HepG2 (cell line): ENCODE data around the gene TMEM258. TPM values are rescaled to one million over a fixed set of nuclear protein-coding genes. Genes with fewer than 3 reads are reported as not detected.

ENCODE experiments used
- DRAP1 ChIP-seq: IDR thresholded peaks from 2 replicates; pipeline ENCODE4 v1.6.1; 2016; ENCODE audit warnings: missing genetic modification reagents, missing compliant biosample characterization
- GABPA ChIP-seq, 2 experiments: IDR thresholded peaks; 2 replicates each; pipeline ENCODE4 v1.6.1; 2011 to 2016; ENCODE audit warnings: low read depth in 2 of 2, low read length in 1 of 2, missing biosample characterization in 1 of 2, missing genetic modification characterization in 1 of 2
- GZF1 ChIP-seq: sonication (generic); formaldehyde crosslinking; IDR thresholded peaks from 2 replicates; pipeline ENCODE4 v1.5.1; 2020; ENCODE audit warnings: mild to moderate bottlenecking, missing genetic modification reagents
- JUNB ChIP-seq: sonication (generic); formaldehyde crosslinking; IDR thresholded peaks from 2 replicates; pipeline ENCODE4 v1.8.0; 2022; ENCODE audit warnings: missing genetic modification reagents, mild to moderate bottlenecking, borderline replicate concordance
- MYC ChIP-seq: sonication (generic); formaldehyde crosslinking; IDR thresholded peaks from 2 replicates; pipeline ENCODE4 v1.9.0; 2021; ENCODE audit warnings: missing genetic modification reagents, borderline replicate concordance
- NR2F2 ChIP-seq: IDR thresholded peaks from 2 replicates; pipeline ENCODE4 v1.6.1; 2012; ENCODE audit warnings: low read depth, inconsistent platforms, borderline replicate concordance
- RFX1 ChIP-seq: fragments of 450-650 bp; IDR thresholded peaks from 2 replicates; pipeline ENCODE4 v1.6.1; 2017
- SAP130 ChIP-seq: IDR thresholded peaks from 2 replicates; pipeline ENCODE4 v1.6.1; 2016; ENCODE audit warnings: low read depth
- ZBTB7B ChIP-seq: sonication (generic); formaldehyde crosslinking; IDR thresholded peaks from 2 replicates; pipeline ENCODE4 v1.4.0; 2020; ENCODE audit warnings: missing genetic modification reagents
- ZNF589 ChIP-seq: sonication (generic); formaldehyde crosslinking; conservative IDR thresholded peaks from 2 replicates; pipeline ENCODE4 v1.8.0; 2022; ENCODE audit warnings: mild to moderate bottlenecking, moderate library complexity, missing genetic modification reagents
- ZNF747 ChIP-seq: sonication (generic); formaldehyde crosslinking; IDR thresholded peaks from 2 replicates; pipeline ENCODE4 v1.8.1; 2023; ENCODE audit warnings: missing genetic modification reagents, mild to moderate bottlenecking, borderline replicate concordance
- ZNF768 ChIP-seq: sonication (generic); formaldehyde crosslinking; IDR thresholded peaks from 2 replicates; pipeline ENCODE4 v1.4.0; 2020; ENCODE audit warnings: missing genetic modification reagents
- polyA plus RNA-seq, 8 experiments: library from polyadenylated mRNA; depleted of rRNA in 3 of 8; stranded (reverse) in 7 of 8; unstranded in 1 of 8; fragments of >200 nt; fragmentation: Illumina TruSeq in 4 of 8; extraction: Trizol in 4 of 8; gene quantifications; 2 replicates each; pipeline versions ENCODE4 v1.2.1 to v1.2.3, GENCODE V29; 2011 to 2016; ENCODE audit warnings: low read depth in 4 of 8, missing spikeins in 1 of 8, mixed read lengths in 1 of 8; ENCODE audit not compliant: insufficient read depth in 1 of 8
- total RNA-seq, 5 experiments: library from RNA; depleted of rRNA; stranded (reverse); fragments of >200 nt; fragmentation: Illumina TruSeq; extraction: Trizol; gene quantifications; 2 replicates each; pipeline ENCODE4 v1.2.3, GENCODE V29; 2016; ENCODE audit warnings: low read depth in 1 of 5
- TF ChIP-seq, protein P1 (sequence below): sonication (generic); formaldehyde crosslinking; IDR thresholded peaks from 2 replicates; pipeline ENCODE4 v1.4.0; 2020; ENCODE audit warnings: missing genetic modification reagents, mild to moderate bottlenecking, borderline replicate concordance
- TF ChIP-seq, protein P2 (sequence below): IDR thresholded peaks from 2 replicates; pipeline ENCODE4 v1.6.1; 2016; ENCODE audit warnings: missing biosample characterization, missing genetic modification reagents, low read depth
- TF ChIP-seq, protein P3 (sequence below): sonication (generic); formaldehyde crosslinking; IDR thresholded peaks from 2 replicates; pipeline ENCODE4 v1.4.0; 2020; ENCODE audit warnings: missing genetic modification reagents
- TF ChIP-seq, protein P4 (sequence below): IDR thresholded peaks from 2 replicates; pipeline ENCODE4 v1.4.0; 2020; ENCODE audit warnings: mild to moderate bottlenecking, missing genetic modification reagents

The TMEM258 gene
- total and polyA plus RNA-seq, 2 of the 13 experiments (the other 11 are each of a cell fraction or from before 2014, with no cell fraction given) = 175 to 424 TPM

DNA sequence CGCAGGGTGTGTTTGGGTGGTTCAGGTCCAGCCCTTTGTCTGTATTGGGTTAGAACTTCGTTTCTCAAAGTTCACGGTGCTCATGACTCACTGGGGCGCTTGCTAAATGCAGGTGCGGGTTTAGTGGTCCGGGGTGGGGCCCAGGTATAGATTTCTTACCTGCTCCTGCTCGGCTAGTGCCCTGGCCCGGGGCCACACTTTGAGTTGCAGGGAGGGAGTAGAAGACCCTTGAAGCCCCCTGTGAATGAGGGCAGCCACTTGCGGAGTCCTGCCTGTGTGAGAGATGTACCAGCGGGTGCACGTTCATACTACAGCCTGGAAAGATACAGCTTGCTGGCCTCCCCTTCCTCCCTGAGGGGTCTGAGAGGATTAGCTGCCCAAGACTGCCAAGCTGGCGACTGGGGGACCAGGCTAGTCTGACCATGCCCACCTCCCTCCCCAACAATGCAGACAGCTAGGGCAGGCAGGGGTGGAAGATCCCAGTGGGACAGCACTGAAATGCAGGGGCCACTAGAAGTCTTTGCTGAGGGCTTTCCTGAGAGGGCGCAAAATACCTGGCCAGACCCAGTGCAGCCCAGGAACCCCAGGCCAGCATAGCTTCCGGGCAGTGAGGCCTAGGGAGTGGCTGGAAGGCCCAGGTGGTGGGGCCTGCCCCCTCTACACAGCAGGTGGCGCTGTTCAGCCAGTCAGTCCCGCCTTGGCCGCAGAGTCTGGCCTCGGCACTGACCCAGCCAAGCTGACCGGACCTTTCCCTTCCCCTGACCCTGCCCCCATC is 45.0 kb downstream of the TMEM258 start (continued):
- TF ChIP-seq, protein P1, sequence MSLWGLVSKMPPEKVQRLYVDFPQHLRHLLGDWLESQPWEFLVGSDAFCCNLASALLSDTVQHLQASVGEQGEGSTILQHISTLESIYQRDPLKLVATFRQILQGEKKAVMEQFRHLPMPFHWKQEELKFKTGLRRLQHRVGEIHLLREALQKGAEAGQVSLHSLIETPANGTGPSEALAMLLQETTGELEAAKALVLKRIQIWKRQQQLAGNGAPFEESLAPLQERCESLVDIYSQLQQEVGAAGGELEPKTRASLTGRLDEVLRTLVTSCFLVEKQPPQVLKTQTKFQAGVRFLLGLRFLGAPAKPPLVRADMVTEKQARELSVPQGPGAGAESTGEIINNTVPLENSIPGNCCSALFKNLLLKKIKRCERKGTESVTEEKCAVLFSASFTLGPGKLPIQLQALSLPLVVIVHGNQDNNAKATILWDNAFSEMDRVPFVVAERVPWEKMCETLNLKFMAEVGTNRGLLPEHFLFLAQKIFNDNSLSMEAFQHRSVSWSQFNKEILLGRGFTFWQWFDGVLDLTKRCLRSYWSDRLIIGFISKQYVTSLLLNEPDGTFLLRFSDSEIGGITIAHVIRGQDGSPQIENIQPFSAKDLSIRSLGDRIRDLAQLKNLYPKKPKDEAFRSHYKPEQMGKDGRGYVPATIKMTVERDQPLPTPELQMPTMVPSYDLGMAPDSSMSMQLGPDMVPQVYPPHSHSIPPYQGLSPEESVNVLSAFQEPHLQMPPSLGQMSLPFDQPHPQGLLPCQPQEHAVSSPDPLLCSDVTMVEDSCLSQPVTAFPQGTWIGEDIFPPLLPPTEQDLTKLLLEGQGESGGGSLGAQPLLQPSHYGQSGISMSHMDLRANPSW (CRISPR knock-in tag) = no peak
- TF ChIP-seq ZNF589 (CRISPR knock-in tag) = no peak
- TF ChIP-seq, protein P2, sequence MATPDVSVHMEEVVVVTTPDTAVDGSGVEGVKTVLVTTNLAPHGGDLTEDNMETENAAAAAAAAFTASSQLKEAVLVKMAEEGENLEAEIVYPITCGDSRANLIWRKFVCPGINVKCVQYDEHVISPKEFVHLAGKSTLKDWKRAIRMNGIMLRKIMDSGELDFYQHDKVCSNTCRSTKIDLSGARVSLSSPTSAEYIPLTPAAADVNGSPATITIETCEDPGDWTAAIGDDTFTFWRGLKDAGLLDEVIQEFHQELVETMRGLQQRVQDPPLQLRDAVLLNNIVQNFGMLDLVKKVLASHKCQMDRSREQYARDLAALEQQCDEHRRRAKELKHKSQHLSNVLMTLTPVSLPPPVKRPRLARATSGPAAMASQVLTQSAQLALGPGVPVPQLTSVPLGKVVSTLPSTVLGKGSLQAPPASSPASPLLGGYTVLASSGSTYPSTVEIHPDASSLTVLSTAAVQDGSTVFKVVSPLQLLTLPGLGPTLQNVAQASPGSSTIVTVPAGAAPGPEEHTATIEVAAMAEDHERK = no peak
- TF ChIP-seq ZNF768 (CRISPR knock-in tag) = peak; percentile 57; the same call in 1 of the 2 replicates
- peak; percentile 63 for TF ChIP-seq SAP130 (CRISPR knock-in tag)
- no peak for TF ChIP-seq GABPA (IDR thresholded peaks at IDR 0.05; ENCODE audit: low read depth, low read length)
- peak; percentile 58 for TF ChIP-seq GABPA (CRISPR knock-in tag; IDR thresholded peaks at IDR 0.05; ENCODE audit: low read depth)
- TF ChIP-seq, protein P3, sequence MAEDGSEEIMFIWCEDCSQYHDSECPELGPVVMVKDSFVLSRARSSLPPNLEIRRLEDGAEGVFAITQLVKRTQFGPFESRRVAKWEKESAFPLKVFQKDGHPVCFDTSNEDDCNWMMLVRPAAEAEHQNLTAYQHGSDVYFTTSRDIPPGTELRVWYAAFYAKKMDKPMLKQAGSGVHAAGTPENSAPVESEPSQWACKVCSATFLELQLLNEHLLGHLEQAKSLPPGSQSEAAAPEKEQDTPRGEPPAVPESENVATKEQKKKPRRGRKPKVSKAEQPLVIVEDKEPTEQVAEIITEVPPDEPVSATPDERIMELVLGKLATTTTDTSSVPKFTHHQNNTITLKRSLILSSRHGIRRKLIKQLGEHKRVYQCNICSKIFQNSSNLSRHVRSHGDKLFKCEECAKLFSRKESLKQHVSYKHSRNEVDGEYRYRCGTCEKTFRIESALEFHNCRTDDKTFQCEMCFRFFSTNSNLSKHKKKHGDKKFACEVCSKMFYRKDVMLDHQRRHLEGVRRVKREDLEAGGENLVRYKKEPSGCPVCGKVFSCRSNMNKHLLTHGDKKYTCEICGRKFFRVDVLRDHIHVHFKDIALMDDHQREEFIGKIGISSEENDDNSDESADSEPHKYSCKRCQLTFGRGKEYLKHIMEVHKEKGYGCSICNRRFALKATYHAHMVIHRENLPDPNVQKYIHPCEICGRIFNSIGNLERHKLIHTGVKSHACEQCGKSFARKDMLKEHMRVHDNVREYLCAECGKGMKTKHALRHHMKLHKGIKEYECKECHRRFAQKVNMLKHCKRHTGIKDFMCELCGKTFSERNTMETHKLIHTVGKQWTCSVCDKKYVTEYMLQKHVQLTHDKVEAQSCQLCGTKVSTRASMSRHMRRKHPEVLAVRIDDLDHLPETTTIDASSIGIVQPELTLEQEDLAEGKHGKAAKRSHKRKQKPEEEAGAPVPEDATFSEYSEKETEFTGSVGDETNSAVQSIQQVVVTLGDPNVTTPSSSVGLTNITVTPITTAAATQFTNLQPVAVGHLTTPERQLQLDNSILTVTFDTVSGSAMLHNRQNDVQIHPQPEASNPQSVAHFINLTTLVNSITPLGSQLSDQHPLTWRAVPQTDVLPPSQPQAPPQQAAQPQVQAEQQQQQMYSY (CRISPR knock-in tag) = no peak
- no peak for TF ChIP-seq RFX1
- no peak for TF ChIP-seq ZNF747 (CRISPR knock-in tag)
- no peak for TF ChIP-seq MYC
- TF ChIP-seq, protein P4, sequence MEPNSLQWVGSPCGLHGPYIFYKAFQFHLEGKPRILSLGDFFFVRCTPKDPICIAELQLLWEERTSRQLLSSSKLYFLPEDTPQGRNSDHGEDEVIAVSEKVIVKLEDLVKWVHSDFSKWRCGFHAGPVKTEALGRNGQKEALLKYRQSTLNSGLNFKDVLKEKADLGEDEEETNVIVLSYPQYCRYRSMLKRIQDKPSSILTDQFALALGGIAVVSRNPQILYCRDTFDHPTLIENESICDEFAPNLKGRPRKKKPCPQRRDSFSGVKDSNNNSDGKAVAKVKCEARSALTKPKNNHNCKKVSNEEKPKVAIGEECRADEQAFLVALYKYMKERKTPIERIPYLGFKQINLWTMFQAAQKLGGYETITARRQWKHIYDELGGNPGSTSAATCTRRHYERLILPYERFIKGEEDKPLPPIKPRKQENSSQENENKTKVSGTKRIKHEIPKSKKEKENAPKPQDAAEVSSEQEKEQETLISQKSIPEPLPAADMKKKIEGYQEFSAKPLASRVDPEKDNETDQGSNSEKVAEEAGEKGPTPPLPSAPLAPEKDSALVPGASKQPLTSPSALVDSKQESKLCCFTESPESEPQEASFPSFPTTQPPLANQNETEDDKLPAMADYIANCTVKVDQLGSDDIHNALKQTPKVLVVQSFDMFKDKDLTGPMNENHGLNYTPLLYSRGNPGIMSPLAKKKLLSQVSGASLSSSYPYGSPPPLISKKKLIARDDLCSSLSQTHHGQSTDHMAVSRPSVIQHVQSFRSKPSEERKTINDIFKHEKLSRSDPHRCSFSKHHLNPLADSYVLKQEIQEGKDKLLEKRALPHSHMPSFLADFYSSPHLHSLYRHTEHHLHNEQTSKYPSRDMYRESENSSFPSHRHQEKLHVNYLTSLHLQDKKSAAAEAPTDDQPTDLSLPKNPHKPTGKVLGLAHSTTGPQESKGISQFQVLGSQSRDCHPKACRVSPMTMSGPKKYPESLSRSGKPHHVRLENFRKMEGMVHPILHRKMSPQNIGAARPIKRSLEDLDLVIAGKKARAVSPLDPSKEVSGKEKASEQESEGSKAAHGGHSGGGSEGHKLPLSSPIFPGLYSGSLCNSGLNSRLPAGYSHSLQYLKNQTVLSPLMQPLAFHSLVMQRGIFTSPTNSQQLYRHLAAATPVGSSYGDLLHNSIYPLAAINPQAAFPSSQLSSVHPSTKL (CRISPR knock-in tag) = peak; percentile 48
- TF ChIP-seq JUNB = no peak
- TF ChIP-seq GZF1 (CRISPR knock-in tag) = 0 out of 2 replicates have a peak, but pooled peaks have one; percentile 11
- TF ChIP-seq DRAP1 (CRISPR knock-in tag) = no peak
- TF ChIP-seq NR2F2 = peak; percentile 13; the same call in 1 of the 2 replicates
- peak; percentile 69; the same call in 1 of the 2 replicates for TF ChIP-seq ZBTB7B (CRISPR knock-in tag)
